ENCODE measurements around the gene MGAT5. TPM values are rescaled to one million over a fixed set of nuclear protein-coding genes. Genes with fewer than 3 reads are reported as not detected.
A peak's percentile ranks its signal among the peaks of the same experiment; 100 is the strongest.

The MGAT5 gene
- polyA plus RNA-seq, 1 experiment, result 115 TPM

- peak; percentile 18 for DNase-seq (ENCODE audit: low read depth, low spot score)
- POLR2A ChIA-PET, result no interaction called here
- CTCF ChIA-PET, result interaction anchor here (0.7 to 3.9 kb wide), 8 partner anchors 10 to 557 kb away, joined by 3 to 24 read pairs (median 3); no protein-coding TSS in a partner anchor
- TF ChIP-seq CTCF (IDR thresholded peaks at IDR 0.05; ENCODE audit: low read depth, low read length), result peak; percentile 73
- Histone ChIP-seq H3K27ac (ENCODE audit: low read depth, low read length) (no peak overlapping the region), H3K9me3 (ENCODE audit: control insufficient read depth, insufficient read depth, low read length) (no peaks in the 10 kb centered on the region), H3K27me3 (ENCODE audit: control insufficient read depth, insufficient read depth, low read length) (peaks cover 3% of the 10 kb centered on the region), H3K4me3 (ENCODE audit: low read depth, low read length) (no peak overlapping the region)
Measured at GRCh38 chr2:134460583-134460998, 206.7 kb downstream of the MGAT5 start.

GRCh38 chr2:134461511-134461910 is 207.6 kb downstream of the MGAT5 start:
- H3K4me3 ChIP-seq (ENCODE audit: low read depth, low read length), result no peak overlapping the region
- no peak for TF ChIP-seq CTCF (IDR thresholded peaks at IDR 0.05; ENCODE audit: low read depth, low read length)
- ChIA-PET POLR2A (no interaction called here), CTCF (interaction anchor here (0.8 to 3.9 kb wide), 4 partner anchors 10 to 436 kb away, joined by 3 to 24 read pairs (median 15); no protein-coding TSS in a partner anchor)
- H3K27me3 ChIP-seq (ENCODE audit: control insufficient read depth, insufficient read depth, low read length), result peaks cover 5% of the 10 kb centered on the region
- no peaks in the 10 kb centered on the region for H3K9me3 ChIP-seq (ENCODE audit: control insufficient read depth, insufficient read depth, low read length)
- no peak for DNase-seq (ENCODE audit: low read depth, low spot score)
- no peak overlapping the region for H3K27ac ChIP-seq (ENCODE audit: low read depth, low read length)

- no peaks in the 10 kb centered on the region for H3K9me3 ChIP-seq (ENCODE audit: control insufficient read depth, insufficient read depth, low read length)
- ChIA-PET POLR2A (no interaction called here), CTCF (interaction anchor here (3.0 kb wide), 1 partner anchor 11 kb away, joined by 24 read pairs; no protein-coding TSS in a partner anchor)
- no peak overlapping the region for H3K4me3 ChIP-seq (ENCODE audit: low read depth, low read length)
- H3K27me3 ChIP-seq (ENCODE audit: control insufficient read depth, insufficient read depth, low read length), result peaks cover 5% of the 10 kb centered on the region
- no peak for TF ChIP-seq CTCF (IDR thresholded peaks at IDR 0.05; ENCODE audit: low read depth, low read length)
- no peak overlapping the region for H3K27ac ChIP-seq (ENCODE audit: low read depth, low read length)
- DNase-seq (ENCODE audit: low read depth, low spot score), result no peak
Measured at GRCh38 chr2:134462275-134462674, 208.4 kb downstream of the MGAT5 start.

GRCh38 chr2:134462791-134463698 is 209.2 kb downstream of the MGAT5 start:
- H3K27ac ChIP-seq (ENCODE audit: low read depth, low read length), result no peak overlapping the region
- no peak overlapping the region for H3K4me3 ChIP-seq (ENCODE audit: low read depth, low read length)
- no peaks in the 10 kb centered on the region for H3K9me3 ChIP-seq (ENCODE audit: control insufficient read depth, insufficient read depth, low read length)
- no peak for DNase-seq (ENCODE audit: low read depth, low spot score)
- ChIA-PET CTCF (interaction anchor here (2.9 kb wide), 1 partner anchor 12 kb away, joined by 10 read pairs; no protein-coding TSS in a partner anchor), POLR2A (no interaction called here)
- H3K27me3 ChIP-seq (ENCODE audit: control insufficient read depth, insufficient read depth, low read length), result peaks cover 5% of the 10 kb centered on the region
- TF ChIP-seq CTCF (IDR thresholded peaks at IDR 0.05; ENCODE audit: low read depth, low read length), result no peak

- POLR2A ChIA-PET, result no interaction called here
- DNase-seq (ENCODE audit: low read depth, low spot score), result no peak
- Histone ChIP-seq H3K9me3 (ENCODE audit: control insufficient read depth, insufficient read depth, low read length) (no peaks in the 10 kb centered on the region), H3K4me3 (ENCODE audit: low read depth, low read length) (no peak overlapping the region), H3K27me3 (ENCODE audit: control insufficient read depth, insufficient read depth, low read length) (peaks cover 9% of the 10 kb centered on the region), H3K27ac (ENCODE audit: low read depth, low read length) (no peak overlapping the region)
- TF ChIP-seq CTCF (IDR thresholded peaks at IDR 0.05; ENCODE audit: low read depth, low read length), result no peak
- CTCF ChIA-PET, result interaction anchor here (2.9 kb wide), 1 partner anchor 13 kb away, joined by 10 read pairs; no protein-coding TSS in a partner anchor
Measured at GRCh38 chr2:134463699-134464022, 209.8 kb downstream of the MGAT5 start.
